UCSD-AML1 (cell line): Measurements from ENCODE around the gene OR52K2.
"Not testable (repeated sequence)": the region's sequence is repeated elsewhere in the genome, so short reads cannot be mapped to it uniquely, and the experiment has no call there.

Source experiments
- DNase-seq: peaks from one replicate; lab custom pipeline; 2025; ENCODE audit not compliant: unreplicated experiment; lab: John Stamatoyannopoulos, UW

OR52K2 gene

DNA sequence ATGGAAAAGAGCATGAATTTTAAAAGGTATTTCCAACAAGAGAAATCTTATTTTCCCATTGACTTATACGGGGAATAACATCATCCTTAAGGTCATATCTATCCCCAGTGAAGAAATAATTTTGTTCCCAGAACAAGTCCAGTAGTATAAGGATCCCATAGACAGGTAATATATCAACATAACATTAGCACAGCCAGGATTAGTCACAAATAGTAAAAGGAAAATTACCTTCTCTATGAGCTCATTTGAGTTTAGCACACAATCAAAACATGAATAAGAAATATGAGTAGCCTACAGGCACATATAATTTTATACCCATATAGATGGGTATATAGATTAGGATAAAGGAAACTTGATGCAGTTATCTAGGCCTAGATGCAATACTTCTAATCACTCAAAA is 30.5 kb downstream of the OR52K2 start:
- DNase-seq, result no peak

DNA sequence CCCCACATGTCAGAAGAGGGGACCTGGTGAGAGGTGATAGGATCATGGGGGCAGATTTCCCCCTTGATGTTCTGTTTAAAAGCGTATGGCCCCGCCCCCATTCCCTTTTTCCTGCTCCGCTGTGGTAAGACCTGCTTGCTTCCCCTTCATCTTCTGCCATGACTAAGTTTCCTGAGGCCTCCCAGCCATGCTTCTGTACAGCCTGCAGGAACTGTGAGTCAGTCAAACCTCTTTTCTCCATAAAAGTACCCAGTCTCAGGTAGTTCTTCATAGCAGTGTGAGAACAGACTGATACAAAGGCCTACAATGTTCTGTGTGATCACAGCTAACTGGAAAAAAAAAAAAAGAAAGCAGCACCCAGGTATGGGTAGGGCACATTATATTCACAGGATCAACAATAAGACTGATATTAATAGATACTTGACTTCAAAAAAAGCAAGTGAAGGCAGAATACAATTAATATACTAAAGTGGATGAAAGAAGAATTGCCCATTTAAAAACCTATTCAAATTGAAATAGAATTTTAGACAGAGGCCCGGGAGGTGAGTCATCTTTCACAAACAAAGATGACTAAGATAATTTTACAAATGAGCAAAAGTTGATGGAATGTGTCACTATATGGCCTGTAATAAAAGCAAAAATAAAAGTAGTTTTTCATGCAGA is 31.6 kb downstream of the OR52K2 start:
- DNase-seq, result peak; percentile 58

DNA sequence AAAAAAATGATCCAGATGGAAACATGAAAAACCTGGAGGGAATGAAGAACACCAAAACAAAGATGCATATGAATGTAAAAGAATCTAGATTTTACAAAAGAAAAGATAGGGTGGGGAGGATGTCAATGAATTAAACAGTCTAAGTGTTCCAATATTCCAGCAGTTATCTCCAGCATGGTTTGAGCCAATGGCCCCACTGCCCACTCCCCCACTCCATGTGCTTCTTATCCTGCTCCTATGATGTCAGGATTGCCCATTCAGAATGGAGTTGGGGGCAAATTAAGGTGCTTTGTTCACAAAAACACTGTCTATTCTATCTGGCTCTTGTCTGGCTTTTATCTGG is 32.1 kb downstream of the OR52K2 start:
- DNase-seq, result no peak

DNA sequence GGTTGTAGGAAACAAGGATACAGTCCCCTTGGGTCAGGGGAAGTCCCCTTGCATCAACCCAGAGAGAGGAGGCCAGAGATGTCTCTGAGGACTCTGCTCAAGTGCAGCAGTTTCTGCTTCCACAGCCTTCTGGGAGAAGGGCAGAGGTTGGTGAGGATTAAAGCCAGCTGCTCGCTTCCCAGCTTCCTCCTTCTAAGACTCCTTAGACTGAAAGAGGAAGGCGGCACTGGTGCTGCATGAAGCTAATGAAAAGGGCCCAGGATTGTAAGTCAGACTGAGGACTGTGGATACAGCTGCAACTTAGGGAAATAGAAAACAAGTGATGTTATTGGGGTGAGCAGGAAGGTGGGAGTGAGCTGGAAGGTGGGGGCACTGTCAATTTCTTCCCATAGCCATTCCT is 33.4 kb downstream of the OR52K2 start, which contains the start of gene OR52K1:
TSS of gene OR52K1 (plus strand) at position 202 of the 400 bp plus-strand sequence. CDS start 6,255 bp downstream, outside the sequence.
- DNase-seq, result peak; percentile 47

DNA sequence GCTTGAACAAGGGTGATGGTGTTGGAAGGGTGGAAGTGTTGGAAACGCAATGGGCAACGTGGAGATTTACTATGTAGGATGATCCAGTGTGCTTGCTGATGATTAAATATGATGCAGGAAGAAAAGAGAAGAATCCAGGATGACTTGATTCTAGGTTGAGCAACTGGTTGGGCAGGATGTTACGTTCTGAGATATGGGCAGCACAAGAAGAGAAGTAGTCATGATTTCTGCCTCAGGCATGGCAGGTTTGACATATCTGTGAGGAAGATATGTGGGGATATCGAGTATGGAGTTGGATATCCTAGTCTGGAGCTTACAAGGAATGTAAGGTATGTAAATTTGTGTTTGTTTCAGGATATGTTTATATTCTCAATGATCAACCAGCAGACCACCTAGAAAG is 35.2 kb downstream of the OR52K2 start:
- DNase-seq, result no peak

DNA sequence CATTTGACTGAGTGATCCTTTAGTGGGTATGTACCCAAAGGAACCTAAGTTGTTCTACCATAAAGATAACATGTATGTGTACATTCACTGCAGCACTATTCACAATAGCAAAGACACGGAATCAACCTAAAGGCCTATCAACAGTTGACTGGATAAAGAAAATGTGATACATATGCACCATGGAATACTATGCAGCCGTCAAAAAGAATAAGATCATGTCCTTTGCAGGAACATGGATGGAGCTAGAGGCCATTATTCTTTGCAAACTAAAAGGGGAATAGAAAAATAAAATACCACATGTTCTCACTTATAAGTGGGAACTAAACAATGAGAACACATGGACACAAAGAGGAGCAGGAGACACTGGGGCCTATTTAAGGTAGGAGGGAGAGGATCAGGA is 42.3 kb downstream of the OR52K2 start:
- not testable (repeated sequence) for DNase-seq

DNA sequence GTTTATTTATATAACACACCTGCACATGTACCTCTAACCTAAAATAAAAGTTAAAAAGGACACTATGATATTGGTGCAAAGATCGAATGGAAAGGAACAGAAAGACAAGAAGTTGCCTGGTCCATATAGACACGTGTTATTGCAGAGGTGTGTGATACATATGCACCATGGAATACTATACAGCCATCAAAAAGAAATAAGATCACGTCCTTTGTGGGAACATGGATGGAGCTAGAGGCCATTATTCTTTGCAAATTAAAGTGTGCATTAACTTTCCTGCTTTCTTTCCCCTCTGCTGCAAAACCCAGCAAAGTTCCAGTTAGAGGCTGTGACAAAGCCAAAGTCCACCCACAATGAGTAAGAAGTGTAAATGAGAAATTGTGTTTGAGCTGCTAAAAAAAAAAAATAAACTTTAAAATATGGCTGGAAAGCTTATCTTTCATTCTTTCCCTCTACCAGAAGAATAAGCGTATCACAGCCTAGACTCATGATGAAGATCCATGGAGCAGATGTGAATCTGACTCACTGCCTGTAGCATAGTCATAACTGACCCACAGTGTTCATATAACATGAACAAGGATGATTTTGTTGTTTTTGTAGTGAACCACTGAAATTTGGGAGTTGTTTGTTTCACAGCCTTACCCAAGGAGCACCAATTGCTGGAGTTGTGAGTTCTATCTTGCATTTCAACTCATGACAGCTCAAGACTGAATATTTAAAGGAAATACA is 42.9 kb downstream of the OR52K2 start:
- no peak for DNase-seq

DNA sequence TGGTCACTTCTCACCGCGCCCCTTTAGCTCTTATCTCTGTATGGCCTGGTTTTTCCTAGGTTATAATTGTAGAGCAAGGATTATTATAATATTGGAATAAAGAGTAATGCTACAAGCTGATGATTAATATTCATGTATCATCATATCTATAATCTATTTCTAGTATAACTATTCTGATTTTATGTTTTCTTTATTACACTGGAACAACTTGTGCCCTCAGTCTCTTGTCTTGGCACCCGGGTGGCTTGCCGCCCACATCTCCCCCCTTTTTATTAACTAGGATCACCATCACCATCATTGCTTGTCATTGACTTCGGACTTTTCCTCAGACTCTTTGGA is 44.4 kb downstream of the OR52K2 start:
- DNase-seq, result no peak

DNA sequence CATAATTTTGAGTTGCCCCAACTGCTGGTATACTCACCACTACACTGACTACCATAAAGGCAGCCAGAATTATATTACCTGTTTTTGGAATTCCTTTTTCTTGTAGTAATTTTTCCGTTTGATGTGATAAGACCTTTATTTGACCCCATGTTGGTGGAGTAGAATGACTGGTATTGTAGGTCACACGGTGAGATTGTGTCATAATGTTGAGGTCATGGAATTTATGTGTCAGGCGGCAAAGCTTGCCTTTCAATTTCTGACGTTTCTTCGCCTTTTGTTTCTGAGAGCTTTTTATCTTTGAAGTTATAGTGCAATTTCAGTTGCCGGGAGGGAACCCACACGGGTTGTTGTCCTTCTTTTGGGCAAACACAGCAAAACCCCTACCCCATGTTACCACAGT is 46.4 kb downstream of the OR52K2 start:
- DNase-seq, result no peak

DNA sequence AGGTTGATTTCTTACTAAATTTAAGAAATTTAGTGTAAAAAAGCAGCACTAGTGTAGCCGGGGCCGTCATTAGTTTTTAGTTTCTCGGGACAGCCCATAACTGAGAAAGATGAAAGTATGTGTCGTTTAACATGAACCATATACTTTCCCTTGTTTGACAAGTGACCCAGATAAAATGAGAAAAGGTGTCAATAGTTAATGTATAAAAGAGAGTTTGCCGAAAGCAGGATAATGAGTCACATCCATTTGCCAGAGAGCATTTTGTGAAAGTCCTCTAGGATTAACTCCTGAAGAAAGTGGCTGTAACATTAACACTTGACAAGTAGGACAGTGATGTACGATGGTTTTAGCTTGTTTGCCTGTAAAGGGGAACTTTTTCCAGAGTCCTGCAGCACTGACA is 46.9 kb downstream of the OR52K2 start:
- DNase-seq, result no peak

DNA sequence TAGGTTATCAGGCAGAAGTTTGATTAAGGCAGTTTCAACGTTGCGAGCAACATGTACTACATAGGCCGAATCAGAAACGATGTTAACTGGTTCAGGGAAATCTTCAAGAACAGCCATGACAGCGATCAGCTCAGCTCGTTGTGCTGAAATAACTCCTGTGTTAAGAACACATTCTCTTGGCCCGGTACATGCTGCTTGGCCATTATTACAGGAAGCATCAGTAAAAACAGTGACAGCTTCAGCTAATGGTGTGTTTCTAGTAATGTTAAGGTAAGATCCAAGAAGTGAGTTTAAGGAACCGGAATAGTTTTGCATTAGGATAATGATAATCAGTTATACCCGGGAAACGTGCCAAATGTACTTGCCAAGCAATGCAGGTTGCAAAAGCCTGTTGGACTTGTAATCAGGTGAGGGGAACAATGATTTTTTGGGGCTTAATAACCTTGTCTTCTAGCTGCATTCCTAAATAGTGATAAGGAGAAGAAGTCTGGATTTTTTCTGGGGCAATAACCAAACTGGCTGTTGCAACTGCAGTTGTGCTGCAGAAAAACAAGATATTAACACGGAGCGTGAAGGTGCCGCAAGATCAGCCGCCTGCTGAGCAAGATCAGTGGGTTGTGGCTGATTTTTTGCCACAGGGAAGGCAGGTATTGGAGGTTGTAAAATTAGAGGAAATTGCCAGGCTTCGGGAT is 47.6 kb downstream of the OR52K2 start:
- no peak for DNase-seq
